GM12865 (cell line): Measurements from ENCODE around the gene PRR12.

Experiments
- DNase-seq: peaks from one replicate; pipeline ENCODE4 v3.0.0; 2010; ENCODE audit warnings: low read depth
- H3K4me3 ChIP-seq: 2 replicates; pipeline ENCODE4 v1.5.1; 2011; ENCODE audit warnings: mild to moderate bottlenecking, low read depth, low read length, control low read depth
- TF ChIP-seq, protein P1 (sequence below): IDR thresholded peaks from 2 replicates; pipeline ENCODE4 v1.5.1; 2011; ENCODE audit warnings: low read length, control low read depth, low read depth, inconsistent platforms; ENCODE audit not compliant: insufficient read depth; ENCODE audit errors: missing control alignments

The PRR12 gene

DNA sequence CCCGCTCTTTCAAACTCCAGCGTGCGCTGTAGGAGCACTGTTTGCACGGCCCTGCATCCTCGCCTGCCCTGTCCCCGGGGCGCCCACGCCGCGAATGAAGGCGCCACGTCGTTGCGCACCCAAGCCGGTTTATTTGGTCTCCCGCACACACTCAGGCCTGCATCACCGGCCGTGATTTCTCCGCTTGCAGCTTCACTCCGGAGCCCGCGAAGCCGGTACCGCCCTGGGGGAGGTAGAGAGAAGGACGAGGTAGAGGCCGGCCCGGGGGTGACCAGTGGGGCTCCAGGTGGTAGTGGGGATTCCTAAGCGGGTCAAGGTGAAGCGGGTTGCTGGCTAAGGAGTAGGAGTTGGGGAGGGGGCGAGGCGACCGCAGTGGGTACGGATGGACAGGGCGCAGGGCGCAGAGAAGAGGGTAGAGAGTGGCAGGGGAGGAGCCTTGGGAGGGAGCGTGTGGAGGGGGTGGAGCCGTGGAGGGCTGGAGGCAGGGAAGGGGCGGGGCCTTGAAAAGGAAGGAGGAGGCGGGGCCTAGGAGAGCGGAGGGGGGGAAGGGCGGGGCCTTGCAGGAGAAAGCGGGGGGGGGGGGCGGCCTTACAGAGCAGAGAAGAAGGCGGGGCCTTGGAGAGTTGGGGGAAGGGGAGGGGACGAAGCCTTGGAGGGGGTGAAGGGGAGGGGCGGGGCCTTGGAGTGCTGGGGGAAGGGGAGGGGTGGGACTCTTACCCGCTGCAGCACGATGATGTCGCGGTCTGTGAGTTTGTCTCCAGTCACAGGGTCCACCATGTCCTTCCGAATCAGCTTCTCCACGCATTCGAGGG lies 35.2 kb upstream of the PRR12 start:
- DNase-seq = peak; percentile 40
- H3K4me3 ChIP-seq = no peak overlapping the region
- TF ChIP-seq, protein P1, sequence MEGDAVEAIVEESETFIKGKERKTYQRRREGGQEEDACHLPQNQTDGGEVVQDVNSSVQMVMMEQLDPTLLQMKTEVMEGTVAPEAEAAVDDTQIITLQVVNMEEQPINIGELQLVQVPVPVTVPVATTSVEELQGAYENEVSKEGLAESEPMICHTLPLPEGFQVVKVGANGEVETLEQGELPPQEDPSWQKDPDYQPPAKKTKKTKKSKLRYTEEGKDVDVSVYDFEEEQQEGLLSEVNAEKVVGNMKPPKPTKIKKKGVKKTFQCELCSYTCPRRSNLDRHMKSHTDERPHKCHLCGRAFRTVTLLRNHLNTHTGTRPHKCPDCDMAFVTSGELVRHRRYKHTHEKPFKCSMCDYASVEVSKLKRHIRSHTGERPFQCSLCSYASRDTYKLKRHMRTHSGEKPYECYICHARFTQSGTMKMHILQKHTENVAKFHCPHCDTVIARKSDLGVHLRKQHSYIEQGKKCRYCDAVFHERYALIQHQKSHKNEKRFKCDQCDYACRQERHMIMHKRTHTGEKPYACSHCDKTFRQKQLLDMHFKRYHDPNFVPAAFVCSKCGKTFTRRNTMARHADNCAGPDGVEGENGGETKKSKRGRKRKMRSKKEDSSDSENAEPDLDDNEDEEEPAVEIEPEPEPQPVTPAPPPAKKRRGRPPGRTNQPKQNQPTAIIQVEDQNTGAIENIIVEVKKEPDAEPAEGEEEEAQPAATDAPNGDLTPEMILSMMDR = no peak

DNA sequence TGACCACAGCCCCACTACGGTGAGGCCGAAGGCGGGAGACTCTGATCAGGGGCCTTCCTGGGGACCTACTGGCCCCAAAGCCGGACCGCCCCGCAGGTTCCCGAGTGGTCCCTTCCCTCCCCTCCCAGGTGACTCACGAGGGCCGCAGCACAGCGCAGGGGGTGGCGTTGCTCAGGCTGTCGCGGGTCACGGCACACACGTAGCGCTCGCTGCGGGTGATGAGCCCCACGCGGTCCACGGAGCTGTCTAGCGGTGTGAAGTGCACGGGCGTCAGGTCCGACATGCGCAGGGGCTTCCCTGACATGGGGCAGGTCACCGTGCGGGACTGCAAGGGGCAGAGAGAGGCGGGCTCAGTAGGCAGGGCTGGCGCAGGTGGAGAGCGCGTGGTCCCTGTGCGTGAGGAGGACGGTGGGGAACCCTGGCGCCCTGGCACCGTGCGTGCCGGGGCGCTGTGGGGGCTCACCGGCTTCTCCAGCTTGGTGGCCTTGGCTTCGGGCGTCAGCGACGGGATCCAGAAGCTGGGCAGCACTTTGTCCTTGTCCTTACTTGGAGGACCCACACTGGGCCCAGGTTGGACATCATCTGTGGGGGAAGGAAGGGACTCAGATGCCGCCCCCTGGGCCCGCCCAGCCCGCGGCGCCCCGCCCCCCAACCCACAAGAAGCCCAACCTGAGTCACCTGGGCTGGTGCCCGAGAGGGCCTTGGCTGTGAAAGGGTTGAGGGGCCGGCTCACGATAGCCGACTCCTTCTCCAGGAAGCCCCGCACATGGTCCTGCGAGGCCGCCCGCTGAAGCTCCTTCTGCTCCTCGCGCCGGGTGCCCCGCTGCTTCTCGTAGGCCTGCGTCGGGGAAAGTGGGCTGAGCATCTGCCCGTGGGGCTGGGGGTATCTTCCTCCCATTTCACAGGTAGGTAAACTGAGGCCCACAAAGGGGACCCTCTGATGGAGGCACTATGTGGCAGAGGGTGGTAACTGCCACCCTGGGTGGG lies 34.3 kb upstream of the PRR12 start:
- no peak for DNase-seq
- TF ChIP-seq, protein P1 = no peak
- no peak overlapping the region for H3K4me3 ChIP-seq

DNA sequence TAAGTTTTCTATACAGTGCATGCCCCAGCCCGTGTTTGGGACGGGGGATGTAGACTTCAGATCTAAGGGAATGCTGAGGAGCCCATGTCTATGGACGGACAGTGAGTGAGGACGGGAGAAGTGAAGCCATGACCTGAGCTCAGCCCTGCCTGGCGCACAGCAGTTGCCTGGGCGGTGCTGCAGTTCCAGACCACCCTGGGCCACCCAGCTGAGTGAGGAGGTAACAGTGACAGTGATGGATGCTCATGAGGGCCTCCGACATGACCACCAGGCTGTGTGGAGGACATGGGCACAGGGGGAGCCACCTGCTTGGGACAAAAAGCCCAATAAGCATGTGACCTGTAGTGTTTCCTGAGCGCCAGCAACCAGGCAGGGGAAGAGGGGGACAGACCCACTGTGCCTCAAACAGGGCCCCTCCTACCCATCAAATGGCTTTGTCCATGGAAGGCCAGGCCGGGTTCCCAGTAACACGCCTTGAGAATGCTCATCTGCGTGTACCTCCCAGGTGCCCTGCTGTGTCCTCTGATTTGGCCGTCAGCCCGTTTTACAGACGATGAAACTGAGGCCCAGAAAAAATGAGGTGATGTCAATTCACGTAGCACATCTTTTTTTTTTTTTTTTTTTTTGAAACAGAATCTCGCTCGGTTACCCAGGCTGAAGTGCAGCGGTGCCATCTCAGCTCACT lies 33.2 kb upstream of the PRR12 start:
- TF ChIP-seq, protein P1 = no peak
- DNase-seq = no peak
- no peak overlapping the region for H3K4me3 ChIP-seq

DNA sequence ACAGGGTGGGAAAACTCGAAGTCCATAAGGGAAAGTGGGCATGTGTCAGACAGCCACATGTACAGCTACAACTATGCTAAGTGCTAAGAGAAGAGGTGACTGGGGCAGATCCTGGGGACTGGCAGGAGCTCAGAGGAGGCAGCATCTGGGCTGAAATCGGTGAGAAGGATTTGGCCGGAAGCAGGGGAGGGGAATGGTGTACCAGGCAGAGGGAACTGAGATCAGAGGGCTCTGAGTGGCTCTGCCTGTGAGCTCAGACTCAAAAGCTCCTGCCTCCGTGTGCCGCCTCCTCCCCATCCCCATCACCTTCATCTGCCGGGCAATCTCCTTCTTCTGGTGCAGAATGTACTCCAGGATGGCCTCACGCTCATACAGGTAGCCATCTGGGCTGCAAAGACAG lies 32.4 kb upstream of the PRR12 start:
- no peak overlapping the region for H3K4me3 ChIP-seq
- DNase-seq = no peak
- TF ChIP-seq, protein P1 = no peak

DNA sequence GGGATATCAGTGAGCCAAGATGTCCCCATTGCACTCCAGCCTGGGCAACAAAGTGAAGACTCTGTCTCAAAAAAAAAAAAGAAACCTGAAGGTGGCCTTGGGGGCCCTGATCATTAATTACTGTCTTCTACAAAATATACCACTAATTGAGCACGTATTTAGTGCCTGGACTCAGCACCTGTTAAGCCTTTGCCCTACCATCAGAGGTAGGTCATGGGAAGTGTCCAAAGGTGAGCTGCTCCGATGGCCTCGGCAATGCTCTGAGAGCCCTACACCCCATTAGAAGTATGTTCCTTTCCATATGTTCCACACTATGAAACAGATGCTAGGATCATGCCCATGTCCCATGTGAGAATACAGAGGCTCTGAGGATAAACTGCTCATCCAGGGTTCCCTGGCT lies 31.5 kb upstream of the PRR12 start:
- H3K4me3 ChIP-seq = no peak overlapping the region
- DNase-seq = no peak
- TF ChIP-seq, protein P1 = no peak

DNA sequence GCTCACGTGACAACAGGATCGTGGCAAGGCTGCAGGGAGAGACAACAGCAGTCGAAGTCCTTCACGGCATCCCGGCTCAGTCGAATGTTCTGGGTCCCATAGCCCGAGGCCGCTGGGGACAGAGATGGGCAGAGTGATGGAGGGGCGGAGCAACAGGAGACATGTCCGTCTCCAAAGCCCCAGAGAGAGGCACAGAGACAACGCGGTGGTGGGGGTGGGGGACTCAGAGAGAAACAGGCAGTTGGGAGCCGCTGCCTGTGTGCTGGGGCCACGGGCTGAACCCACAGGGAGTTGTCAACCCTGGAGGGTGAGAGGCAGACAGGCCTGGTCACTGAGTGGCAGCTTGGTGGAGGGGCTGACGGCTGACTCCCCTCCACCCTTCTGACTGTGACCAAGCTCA lies 31.1 kb upstream of the PRR12 start:
- H3K4me3 ChIP-seq = no peak overlapping the region
- no peak for DNase-seq
- TF ChIP-seq, protein P1 = no peak
